Measurements from ENCODE around the gene PAMR1.

PAMR1 gene

DNA sequence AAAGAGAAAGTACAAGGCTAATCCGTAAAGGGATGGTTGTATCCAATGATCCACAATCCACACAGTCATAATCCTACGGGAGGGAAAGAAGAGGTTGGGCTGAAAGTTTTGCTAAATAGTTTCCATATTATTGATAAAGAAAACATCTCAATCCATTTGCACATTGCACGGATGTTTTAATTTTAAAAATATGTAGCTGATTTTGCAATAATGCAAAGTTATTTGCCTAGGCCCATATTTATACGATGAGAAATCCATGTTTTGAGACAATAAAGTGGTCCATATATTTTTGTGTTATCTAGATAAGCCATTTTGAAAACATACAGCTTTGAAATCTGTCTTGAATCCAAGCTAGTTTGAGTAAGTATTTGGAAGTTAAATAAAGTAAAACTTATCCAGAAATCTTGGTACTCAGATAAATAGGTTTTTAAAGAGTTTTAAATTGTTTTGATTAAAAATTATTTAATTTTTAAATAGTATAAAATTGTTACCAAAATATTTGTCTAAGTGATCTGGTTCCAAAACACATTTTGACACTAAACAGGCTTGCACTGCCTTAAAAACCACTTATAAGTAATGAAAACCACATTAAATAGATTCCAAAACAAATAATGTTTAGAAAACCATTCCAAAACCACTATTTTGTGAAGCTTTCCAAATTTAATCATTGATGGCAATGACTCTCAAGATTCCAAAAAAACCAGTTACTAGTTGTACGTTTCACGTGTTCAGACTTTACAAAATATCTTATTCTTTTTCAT, 38.2 kb upstream of the PAMR1 start:
- DNase-seq (ENCODE audit: low read depth) = no peak
- TF ChIP-seq, protein P1, sequence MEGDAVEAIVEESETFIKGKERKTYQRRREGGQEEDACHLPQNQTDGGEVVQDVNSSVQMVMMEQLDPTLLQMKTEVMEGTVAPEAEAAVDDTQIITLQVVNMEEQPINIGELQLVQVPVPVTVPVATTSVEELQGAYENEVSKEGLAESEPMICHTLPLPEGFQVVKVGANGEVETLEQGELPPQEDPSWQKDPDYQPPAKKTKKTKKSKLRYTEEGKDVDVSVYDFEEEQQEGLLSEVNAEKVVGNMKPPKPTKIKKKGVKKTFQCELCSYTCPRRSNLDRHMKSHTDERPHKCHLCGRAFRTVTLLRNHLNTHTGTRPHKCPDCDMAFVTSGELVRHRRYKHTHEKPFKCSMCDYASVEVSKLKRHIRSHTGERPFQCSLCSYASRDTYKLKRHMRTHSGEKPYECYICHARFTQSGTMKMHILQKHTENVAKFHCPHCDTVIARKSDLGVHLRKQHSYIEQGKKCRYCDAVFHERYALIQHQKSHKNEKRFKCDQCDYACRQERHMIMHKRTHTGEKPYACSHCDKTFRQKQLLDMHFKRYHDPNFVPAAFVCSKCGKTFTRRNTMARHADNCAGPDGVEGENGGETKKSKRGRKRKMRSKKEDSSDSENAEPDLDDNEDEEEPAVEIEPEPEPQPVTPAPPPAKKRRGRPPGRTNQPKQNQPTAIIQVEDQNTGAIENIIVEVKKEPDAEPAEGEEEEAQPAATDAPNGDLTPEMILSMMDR (IDR thresholded peaks at IDR 0.05; ENCODE audit: control insufficient read depth, extremely low read depth, insufficient read depth) = no peak

DNA sequence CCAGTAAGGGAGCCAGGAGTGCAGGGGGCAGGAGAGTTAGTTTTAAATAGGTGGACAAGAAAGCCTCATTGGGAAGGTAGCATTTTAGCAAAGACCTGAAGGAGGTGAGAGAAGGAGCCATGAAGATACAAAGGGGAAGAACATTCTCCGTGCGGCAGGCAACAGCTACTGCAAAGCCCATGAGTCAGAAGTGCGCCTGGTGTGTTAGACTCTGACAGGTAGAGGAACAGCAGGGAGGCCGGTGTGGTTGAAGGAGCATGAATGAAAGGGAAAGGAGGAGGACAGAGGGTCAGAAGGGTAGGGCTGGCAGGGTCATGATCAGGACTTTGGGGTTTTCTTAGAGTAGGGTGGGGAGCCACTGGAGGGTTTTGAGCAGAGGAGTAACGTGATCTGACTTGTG, 34.5 kb upstream of the PAMR1 start:
- DNase-seq (ENCODE audit: low read depth) = no peak
- TF ChIP-seq, protein P1 (IDR thresholded peaks at IDR 0.05; ENCODE audit: control insufficient read depth, extremely low read depth, insufficient read depth) = no peak

More for the DNA sequence above, 38.2 kb upstream of the PAMR1 start:
- H3K4me3 ChIP-seq (ENCODE audit: low read depth, low read length) = no peak overlapping the region

DNA sequence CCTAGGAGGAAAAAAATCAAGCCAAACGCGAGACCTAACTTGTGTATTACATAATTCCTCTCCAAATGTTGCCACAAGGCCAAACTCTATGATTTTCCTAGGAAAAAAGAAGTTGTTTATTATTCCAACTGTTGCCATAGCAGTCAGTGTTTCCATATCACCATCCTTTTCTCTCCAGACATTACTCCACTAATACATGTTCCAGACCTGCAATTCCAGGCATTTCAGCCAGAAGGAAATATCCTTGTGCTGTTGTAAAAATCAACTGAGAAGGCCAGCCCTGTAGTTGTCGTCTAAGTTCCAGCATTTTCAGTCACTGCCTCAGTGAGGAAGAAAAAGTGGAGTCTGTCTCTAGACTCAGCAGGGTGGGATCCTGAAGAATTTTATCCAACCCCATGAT, 33.1 kb upstream of the PAMR1 start:
- no peak overlapping the region for H3K4me3 ChIP-seq (ENCODE audit: low read depth, low read length)
- no peak for DNase-seq (ENCODE audit: low read depth)
- TF ChIP-seq, protein P1 (IDR thresholded peaks at IDR 0.05; ENCODE audit: control insufficient read depth, extremely low read depth, insufficient read depth) = no peak

More for the DNA sequence above, 34.5 kb upstream of the PAMR1 start:
- no peak overlapping the region for H3K4me3 ChIP-seq (ENCODE audit: low read depth, low read length)

DNA sequence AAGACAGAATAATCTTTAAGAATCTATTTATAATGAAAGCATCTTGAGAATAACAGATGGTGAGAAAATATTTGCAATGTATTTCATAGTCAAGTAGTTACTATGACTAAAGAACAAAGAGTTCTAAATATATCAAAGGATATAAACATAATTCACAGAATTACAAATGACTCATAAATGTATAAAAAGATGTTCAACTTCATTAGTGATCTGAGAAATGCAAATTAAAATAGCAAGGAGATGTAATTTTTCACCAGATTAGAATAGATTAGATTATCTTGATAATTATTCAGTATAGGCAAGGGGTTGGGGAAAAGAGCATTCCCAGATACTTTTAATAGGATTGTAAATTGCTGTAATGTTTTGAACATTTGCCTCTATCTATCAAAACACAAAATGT, 30.1 kb upstream of the PAMR1 start:
- no peak overlapping the region for H3K4me3 ChIP-seq (ENCODE audit: low read depth, low read length)
- TF ChIP-seq, protein P1 (IDR thresholded peaks at IDR 0.05; ENCODE audit: control insufficient read depth, extremely low read depth, insufficient read depth) = no peak
- no peak for DNase-seq (ENCODE audit: low read depth)

DNA sequence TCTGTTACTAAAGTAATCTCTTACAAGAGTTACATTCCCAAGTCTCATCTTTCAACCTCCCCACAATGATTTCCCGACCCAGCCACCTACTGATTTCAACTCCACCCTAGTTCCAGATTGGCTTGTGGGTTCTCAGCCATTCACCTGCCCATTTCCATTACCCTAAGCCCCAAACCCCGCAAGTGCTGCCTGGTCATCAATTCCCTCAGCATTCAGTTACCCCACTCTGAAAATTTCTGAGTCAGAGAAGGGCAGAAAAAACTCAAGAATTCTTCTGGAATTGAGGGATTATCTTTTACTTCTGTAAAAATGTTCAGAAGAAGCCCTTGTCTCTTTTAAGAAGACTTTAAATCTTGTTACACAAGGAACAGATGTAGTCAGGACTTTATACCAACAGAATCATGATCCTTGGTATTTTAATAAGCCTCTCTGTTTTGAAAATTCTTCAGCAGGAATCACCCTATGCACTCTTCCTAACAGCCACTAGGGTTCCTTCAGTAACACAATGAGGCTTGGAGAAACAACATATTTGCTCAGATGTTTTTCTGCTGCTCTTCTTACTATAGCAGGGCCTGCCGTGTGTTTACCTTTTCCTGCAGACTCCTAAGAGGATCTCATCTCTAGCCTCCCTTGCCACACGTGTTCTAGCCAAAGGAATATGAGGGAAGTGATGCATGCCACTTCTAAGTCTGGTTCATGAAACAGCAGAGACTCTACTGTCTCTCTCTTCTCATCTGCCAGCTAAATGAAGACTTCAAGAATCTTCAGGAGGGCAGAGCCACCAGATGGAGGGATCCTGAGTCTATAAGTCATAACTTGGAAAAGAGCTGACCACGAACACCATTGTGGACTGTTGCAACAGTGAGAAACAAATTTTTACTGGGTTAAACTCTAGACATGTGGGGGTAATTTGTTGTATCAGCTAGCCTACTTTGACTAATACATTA, 29.3 kb upstream of the PAMR1 start:
- TF ChIP-seq, protein P1 (IDR thresholded peaks at IDR 0.05; ENCODE audit: control insufficient read depth, extremely low read depth, insufficient read depth) = no peak

DNA sequence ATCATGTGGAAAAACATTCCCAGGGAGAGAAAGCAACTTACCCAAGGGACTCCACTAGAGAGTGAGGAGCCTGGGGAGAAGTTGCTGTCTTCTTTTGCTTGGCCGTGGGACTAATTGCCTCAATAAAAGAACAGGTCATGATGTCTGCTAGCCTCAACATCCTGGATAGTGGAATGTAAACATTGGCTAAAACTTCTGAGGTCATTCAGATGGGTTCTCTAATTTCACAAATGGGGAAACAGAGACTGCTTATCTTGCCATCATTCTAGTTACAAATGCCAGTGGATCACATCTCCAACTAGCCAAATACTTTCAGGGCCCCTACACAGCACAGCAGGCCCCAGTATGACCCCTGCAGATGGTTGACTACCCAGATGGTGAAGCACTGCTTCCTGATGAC, 28.4 kb upstream of the PAMR1 start:
- TF ChIP-seq, protein P1 (IDR thresholded peaks at IDR 0.05; ENCODE audit: control insufficient read depth, extremely low read depth, insufficient read depth) = no peak
- no peak overlapping the region for H3K4me3 ChIP-seq (ENCODE audit: low read depth, low read length)
- DNase-seq (ENCODE audit: low read depth) = no peak

More for the DNA sequence above, 29.3 kb upstream of the PAMR1 start:
- H3K4me3 ChIP-seq (ENCODE audit: low read depth, low read length) = no peak overlapping the region
- DNase-seq (ENCODE audit: low read depth) = no peak

Data from LNCaP clone FGC (cell line).